Uterus (tissue), 4 donors: Measurements from ENCODE around the gene ABCB6. TPM values are rescaled to one million over a fixed set of nuclear protein-coding genes. Genes with fewer than 3 reads are reported as not detected.
A peak's percentile ranks its signal among the peaks of the same experiment; 100 is the strongest.

ENCODE experiments used
- DNase-seq, 2 donors: peaks; one replicate each; pipeline ENCODE4 v3.0.0-alpha.2; 2019 to 2020
- H3K27ac ChIP-seq, 2 donors: fragments of 200-600 bp; sonication (generic); 1 replicate in 1 of 2; 2 replicates in 1 of 2; pipeline ENCODE4 v1.5.1; 2016 to 2018
- H3K27me3 ChIP-seq, 2 donors: fragments of 200-600 bp; sonication (generic); one replicate each; pipeline ENCODE4 v1.5.1; 2018 to 2019; ENCODE audit warnings: control low read depth in 1 of 2
- H3K36me3 ChIP-seq, 2 donors: fragments of 200-600 bp; sonication (generic); one replicate each; pipeline ENCODE4 v1.5.1; 2019; ENCODE audit warnings: control low read depth in 1 of 2
- H3K4me1 ChIP-seq, 2 donors: fragments of 200-600 bp; sonication (generic); one replicate each; pipeline ENCODE4 v1.5.1; 2018 to 2019; ENCODE audit warnings: control low read depth in 1 of 2
- H3K4me3 ChIP-seq, 2 donors: fragments of 200-600 bp; sonication (generic); 1 replicate in 1 of 2; 2 replicates in 1 of 2; pipeline ENCODE4 v1.5.1; 2018 to 2019; ENCODE audit warnings: mild to moderate bottlenecking in 1 of 2
- H3K9me3 ChIP-seq, 2 donors: fragments of 200-600 bp; sonication (generic); one replicate each; pipeline ENCODE4 v1.5.1; 2019; ENCODE audit warnings: control low read depth in 1 of 2
- POLR2A ChIP-seq, 2 donors: fragments of 450-650 bp; IDR thresholded peaks; one replicate each; pipeline ENCODE4 v1.6.1; 2016; ENCODE audit warnings: antibody characterized with exemption in 2 of 2, mild to moderate bottlenecking in 1 of 2, moderate library complexity in 1 of 2
- intact Hi-C: fragments of 100-400 bp; cut with DNase I; formaldehyde crosslinking; loops from one replicate; pipeline ENCODE4 v1.15.1; 2023; ENCODE audit warnings: low total_unique reads
- total RNA-seq, 4 donors: library from RNA; depleted of rRNA in 3 of 4; stranded (reverse); fragments of >200 nt in 3 of 4; gene quantifications; one replicate each; pipeline versions ENCODE4 v1.1.0 to v1.2.4, GENCODE V29; 2014 to 2023
- TF ChIP-seq, protein P1 (sequence below), 4 experiments: fragments of 200-600 bp in 2 of 4; fragments of 450-650 bp in 2 of 4; sonication (generic) in 2 of 4; IDR thresholded peaks; one replicate each; pipeline ENCODE4 v1.5.1; 2016 to 2019; ENCODE audit warnings: antibody characterized with exemption in 4 of 4, mild to moderate bottlenecking in 2 of 4, moderate library complexity in 1 of 4
- donor health status: DM: yes; HTN: yes; CAD: no.

Gene ABCB6
- total RNA-seq, 4 donors from 2014 or later = 7.1 to 37.6 (median 27.7) TPM

DNA sequence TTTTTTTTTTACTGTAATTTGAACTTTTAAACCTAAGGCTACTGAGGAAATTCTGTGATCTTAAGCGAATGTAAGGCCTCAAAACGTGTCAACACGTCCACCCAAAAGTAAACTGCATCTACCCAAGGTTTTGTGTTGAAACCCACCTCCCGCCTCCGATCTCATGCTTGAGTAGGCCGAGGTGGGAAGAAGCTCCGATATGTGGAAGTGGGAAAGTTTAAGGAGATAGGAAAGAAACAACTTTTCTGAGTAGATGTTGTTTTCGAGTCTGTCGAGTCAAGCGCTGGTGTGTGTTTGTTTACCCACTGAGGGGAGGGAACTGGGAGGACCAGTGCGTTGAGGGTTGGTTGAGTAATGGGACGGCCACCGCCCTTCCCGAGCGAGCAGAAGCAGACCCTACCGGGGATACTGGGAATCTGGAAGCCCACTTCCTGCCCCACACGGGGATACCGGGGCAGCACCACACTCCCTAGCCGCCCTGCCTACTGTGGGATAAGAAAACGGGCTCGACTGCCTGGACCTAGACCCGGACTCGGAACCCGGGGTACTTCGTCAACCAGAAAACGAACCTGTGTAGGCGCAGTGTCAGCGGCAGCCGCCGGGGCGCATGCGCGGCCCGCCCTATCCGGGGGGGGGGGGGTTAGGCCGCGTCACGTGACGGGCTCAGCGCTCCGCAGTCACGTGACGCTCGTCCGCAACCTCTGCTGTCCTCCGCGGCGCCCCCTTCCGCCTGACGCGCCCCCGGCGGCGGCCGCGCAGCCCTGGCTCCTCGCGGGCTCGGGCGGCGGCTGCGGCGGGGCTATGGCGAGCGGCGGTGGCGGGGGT lies 41.0 kb downstream of the ABCB6 start, which contains the start of gene RETREG2:
Gene RETREG2 (plus strand): TSS at position 724 of the 825 bp plus-strand sequence. CDS start 78 bp downstream, at position 802.
- peak within 1 kb of the TSS; percentile 82 to 83 for H3K4me3 ChIP-seq
- peak within 1 kb of the TSS; percentile 97 to 98 for H3K27ac ChIP-seq
- intact Hi-C loops = no loop called here
- H3K9me3 ChIP-seq = no peaks in the 10 kb centered on the region
- DNase-seq = peak; percentile 87 to 88
- TF ChIP-seq, protein P1, sequence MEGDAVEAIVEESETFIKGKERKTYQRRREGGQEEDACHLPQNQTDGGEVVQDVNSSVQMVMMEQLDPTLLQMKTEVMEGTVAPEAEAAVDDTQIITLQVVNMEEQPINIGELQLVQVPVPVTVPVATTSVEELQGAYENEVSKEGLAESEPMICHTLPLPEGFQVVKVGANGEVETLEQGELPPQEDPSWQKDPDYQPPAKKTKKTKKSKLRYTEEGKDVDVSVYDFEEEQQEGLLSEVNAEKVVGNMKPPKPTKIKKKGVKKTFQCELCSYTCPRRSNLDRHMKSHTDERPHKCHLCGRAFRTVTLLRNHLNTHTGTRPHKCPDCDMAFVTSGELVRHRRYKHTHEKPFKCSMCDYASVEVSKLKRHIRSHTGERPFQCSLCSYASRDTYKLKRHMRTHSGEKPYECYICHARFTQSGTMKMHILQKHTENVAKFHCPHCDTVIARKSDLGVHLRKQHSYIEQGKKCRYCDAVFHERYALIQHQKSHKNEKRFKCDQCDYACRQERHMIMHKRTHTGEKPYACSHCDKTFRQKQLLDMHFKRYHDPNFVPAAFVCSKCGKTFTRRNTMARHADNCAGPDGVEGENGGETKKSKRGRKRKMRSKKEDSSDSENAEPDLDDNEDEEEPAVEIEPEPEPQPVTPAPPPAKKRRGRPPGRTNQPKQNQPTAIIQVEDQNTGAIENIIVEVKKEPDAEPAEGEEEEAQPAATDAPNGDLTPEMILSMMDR (IDR thresholded peaks at IDR 0.05) = peak in 3 of 4 experiments; percentile 58 to 65 (median 58)
- peak; percentile 90 to 100 for TF ChIP-seq POLR2A (IDR thresholded peaks at IDR 0.05)
- peaks cover 0 to 7% of the 10 kb centered on the region in 2 donors for H3K4me1 ChIP-seq
- H3K36me3 ChIP-seq = no peaks in the 10 kb centered on the region
- H3K27me3 ChIP-seq = no peaks in the 10 kb centered on the region

DNA sequence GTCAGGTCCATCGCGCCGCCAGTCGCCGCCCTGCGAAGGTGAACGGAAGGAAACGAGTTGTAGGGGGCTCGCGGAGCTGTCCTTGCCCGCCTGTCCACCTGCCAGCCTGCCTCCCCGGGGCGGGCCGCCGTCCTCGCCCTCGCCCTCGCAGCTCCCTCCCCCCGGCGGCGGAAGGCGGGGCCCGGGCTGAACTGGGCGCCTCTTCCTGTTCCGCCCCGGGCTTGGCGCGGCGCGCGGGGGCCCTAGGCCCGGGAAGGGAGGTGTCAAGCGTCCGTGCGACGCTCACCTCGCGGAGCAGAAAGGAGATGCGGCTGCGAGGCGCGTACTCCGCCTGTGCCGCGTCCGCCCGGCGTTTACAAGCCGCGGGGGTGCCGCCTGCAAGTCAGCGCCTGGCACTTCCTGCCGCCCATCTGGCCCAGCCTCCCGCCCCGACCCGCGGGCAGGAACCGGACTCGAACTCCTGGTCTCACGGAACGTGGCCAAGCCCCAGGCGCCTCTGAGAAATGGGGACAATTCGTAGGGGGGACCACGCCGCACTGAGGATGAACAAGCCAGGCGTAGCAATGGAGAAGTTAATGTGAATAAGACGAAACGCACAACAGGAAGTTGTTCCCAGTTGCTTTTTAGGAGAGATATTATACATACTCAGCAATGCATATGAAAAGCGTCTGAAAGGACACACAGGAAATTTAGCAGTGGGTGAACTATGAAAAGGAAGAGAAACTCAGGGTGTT lies 41.8 kb downstream of the ABCB6 start, which contains the start of gene CNPPD1:
Gene CNPPD1 (minus strand): TSS at position 108 of the 734 bp plus-strand sequence. CDS start 97 bp downstream, at position 11.
- no peaks in the 10 kb centered on the region for H3K9me3 ChIP-seq
- intact Hi-C loops = no loop called here
- H3K36me3 ChIP-seq = no peaks in the 10 kb centered on the region
- H3K27ac ChIP-seq = peak within 1 kb of the TSS; percentile 97 to 98
- H3K4me1 ChIP-seq = peaks cover 0 to 7% of the 10 kb centered on the region in 2 donors
- DNase-seq = peak; percentile 82 to 88
- peak within 1 kb of the TSS; percentile 82 to 83 for H3K4me3 ChIP-seq
- TF ChIP-seq, protein P1 (IDR thresholded peaks at IDR 0.05) = peak in 1 of 4 experiments; percentile 13
- peak; percentile 91 to 99 for TF ChIP-seq POLR2A (IDR thresholded peaks at IDR 0.05)
- no peaks in the 10 kb centered on the region for H3K27me3 ChIP-seq

DNA sequence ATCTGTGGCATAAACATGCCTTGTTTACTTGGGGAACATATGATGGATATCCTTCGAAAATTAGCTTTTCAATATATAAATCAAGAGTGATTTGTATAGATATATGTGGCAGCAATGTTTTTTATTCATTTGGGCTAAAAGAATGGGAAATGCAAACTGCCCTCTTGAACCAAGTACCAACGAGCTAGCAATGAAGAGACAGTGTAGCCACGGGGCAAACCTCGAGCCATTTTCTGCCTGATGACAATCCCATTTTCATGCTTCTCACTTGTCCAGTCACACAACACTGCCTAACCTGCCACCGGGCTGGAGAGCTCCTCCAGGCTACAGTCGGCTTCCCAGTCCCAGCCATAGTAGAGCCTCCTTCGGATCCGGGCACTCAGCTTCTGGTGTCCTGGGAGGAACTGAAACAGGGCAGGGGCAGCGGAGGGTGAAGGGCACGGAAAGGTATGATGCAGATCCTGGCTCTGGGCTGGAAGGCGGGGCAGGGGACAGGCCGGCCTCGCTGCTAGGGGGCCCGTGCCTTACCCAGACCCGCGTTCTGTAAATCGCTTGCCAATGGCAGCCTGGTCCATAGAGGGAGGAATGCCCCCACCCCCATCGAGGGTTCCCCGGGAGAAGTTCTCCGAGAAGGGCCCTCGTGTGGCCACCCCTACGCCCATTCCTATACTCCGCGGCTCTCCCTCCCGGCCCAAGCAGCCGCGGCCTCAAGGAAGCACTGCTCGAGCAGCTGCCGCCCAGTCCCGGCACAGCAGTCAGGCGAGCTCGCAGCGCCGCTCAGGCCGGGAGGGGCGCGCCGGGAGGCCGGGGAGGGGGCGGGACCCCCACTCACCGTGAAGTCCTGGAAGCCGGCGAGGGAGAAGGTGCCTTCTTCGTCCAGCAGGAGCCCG lies 42.6 kb downstream of the ABCB6 start:
- intact Hi-C loops = no loop called here
- H3K36me3 ChIP-seq = no peaks in the 10 kb centered on the region
- peak overlapping the region; percentile 97 to 98 for H3K27ac ChIP-seq
- no peaks in the 10 kb centered on the region for H3K9me3 ChIP-seq
- peak overlapping the region; percentile 82 to 83 for H3K4me3 ChIP-seq
- H3K27me3 ChIP-seq = no peaks in the 10 kb centered on the region
- peak in 1 of 2 donors; percentile 52 for DNase-seq
- peaks cover 0 to 7% of the 10 kb centered on the region in 2 donors for H3K4me1 ChIP-seq
- TF ChIP-seq POLR2A (IDR thresholded peaks at IDR 0.05) = no peak
- TF ChIP-seq, protein P1 (IDR thresholded peaks at IDR 0.05) = peak in 2 of 4 experiments; percentile 16 to 26

DNA sequence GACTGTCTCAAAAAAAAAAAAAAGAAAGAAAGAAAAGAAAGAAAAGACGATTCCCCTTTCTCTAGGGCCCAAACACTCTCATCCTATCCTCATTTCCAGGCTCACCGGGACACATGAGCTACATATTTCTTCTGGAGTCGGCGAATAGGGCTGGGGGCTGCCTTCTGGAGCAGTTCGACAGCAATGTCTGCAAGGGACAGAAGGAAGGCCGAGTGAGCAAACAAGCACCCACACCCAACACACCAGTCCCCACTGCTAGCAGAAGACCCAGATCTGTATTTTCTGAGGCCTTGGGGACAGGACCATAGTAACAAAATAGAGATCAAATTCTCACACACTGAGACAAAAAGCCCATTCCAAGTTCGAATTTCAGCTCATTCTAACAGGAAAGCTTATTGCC lies 43.3 kb downstream of the ABCB6 start:
- TF ChIP-seq, protein P1 (IDR thresholded peaks at IDR 0.05) = no peak
- TF ChIP-seq POLR2A (IDR thresholded peaks at IDR 0.05) = no peak
- H3K9me3 ChIP-seq = no peaks in the 10 kb centered on the region
- intact Hi-C loops = no loop called here
- H3K36me3 ChIP-seq = no peaks in the 10 kb centered on the region
- H3K4me1 ChIP-seq = peaks cover 0 to 7% of the 10 kb centered on the region in 2 donors
- DNase-seq = no peak
- no peaks in the 10 kb centered on the region for H3K27me3 ChIP-seq
- H3K27ac ChIP-seq = peak overlapping the region; percentile 97 to 98
- H3K4me3 ChIP-seq = peak overlapping the region in 1 of 2 donors; percentile 82
